Activated CD4-positive, CD25-positive, alpha-beta regulatory T cell treated with anti-CD3 and anti-CD28 coated beads, Interleukin-2, amount 50 U/mL, for 72 hours (primary cell): ENCODE measurements around the gene PKD1L1.
"Not testable (repeated sequence)": the region's sequence is repeated elsewhere in the genome, so short reads cannot be mapped to it uniquely, and the experiment has no call there.

ENCODE experiments used
- DNase-seq: peaks from one replicate; pipeline ENCODE4 v3.0.0; 2021

Gene PKD1L1

DNA sequence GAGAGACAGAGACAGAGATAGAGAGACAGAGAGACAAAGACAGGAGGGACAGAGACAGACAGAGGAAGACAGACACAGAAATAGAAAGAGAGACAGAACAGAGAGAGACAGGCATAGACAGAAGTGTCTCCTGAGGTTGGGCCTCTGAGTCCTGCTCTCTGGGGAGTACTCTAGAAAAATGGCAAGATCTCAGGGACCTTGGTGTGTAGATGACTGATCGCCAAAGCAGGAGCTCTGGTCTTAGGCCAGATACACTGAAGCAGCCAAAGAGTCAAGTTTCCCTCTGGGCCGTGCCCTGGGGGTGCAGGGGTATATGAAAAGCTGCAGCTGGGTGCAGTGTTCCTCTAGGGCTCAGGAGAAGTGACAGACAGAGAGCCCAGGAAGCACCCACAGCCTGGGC lies 189.7 kb downstream of the PKD1L1 start:
- DNase-seq, result no peak

DNA sequence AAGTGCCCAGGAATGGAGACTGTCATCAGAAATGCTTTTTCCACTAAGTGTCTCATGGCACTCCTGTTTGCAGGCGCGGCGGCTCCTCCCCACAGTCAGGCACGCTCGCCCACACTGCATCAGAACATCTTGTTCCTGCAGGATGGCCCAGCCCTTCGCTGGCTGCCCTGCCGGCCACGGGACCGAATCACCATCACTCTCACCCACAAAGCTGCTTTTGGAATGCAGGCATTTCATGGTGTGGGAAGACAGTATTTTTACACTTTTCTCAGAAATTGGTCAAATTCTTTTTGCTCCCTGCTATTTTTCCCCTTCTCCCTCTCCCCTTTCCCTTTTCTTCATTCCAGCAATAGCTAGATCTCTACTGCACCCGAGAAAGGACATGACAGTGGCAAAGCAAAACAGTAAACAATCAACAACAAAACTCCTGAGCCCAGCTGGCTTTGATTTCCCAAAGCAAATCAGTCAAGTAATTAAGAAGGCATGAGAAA lies 190.3 kb downstream of the PKD1L1 start:
- DNase-seq, result no peak

DNA sequence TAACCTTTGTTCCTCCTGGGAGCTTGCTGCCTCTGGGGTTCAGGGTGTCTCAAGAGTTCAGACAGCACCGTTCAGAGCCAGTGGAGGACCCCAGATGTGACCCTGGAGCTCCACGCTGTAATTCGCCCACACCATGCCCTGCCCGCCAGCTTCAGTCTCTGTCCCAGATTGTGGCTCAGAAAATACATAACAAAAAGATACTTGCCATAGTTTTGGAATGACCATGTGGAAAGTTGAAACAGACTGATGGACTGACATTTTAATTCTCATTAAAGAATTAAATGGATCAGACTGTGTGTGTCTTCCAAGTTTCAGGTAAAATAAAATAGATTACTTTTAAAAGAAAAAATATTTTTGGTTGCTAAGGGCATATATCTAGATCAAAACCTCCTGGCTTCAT lies 191.6 kb downstream of the PKD1L1 start:
- DNase-seq, result no peak

DNA sequence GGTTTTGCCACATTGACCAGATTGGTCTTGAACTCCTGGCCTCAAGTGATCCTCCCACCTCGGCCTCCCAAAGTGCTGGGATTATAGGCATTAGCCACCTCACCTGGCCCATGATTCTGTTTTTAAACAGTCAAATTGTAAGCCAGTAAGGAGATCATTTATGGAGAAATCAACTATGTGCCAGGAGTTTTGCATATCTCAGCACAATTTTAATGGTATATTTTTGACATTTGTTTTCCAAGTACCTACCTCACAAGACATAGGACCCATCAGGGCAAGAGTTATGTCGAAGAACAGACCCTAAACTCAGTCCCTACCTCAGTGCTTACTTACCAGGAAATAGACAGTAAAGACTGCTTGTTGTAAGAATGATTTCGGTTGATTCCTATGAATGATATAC lies 193.0 kb downstream of the PKD1L1 start:
- DNase-seq, result no peak

DNA sequence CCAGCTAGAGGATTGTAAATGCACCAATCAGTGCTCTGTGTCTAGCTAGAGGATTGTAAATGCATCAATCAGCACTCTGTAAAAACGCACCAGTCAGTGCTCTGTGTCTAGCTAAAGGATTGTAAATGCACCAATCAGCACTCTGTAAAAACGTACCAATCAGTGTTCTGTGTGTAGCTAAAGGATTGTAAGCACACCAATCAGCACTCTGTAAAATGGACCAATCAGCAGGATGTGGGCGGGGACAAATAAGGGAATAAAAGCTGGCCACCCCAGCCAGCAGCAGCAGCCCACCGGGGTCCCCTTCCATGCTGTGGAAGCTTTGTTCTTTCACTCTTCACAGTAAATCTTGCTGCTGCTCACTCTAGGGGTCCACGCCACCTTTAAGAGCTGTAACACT lies 196.5 kb downstream of the PKD1L1 start:
- DNase-seq, result not testable (repeated sequence)

DNA sequence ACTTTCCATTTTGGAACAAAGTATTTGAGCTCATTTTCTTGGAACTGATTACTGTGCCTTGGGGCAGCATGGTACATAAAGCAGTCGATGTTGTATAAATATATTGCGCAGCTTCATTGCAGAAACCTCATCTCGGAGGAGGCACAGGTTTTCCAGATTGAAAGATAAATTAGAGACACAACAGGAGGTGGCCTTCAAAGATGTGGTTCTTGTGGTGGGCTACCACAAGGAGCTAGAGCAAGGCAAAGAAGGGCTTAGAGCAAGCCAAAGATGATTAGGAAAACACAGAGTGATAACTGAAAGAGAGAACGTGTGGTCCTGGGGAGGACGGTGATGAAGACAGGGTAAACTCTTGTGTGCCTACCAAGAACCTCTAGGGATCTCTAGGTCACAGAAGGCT lies 197.2 kb downstream of the PKD1L1 start:
- DNase-seq, result no peak

DNA sequence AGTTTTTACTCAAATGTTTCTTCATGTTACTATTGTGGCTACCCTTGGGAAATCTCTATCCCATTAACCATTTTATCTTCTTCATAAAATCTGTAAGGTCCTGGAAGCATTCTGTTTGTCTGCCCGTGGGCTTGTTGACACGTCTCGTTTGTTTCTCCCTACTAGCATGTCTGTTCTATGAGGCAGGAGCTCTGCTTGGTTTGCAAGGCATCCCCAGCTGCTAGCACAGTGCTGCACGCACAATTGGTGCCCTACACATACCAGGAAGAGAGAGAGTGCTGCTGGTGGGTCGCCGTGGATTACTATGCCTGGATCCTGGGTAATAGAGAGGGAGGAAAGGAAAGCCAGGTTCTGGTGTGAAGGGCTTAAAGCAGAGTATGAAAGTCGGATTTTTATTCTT lies 200.2 kb downstream of the PKD1L1 start:
- DNase-seq, result no peak

DNA sequence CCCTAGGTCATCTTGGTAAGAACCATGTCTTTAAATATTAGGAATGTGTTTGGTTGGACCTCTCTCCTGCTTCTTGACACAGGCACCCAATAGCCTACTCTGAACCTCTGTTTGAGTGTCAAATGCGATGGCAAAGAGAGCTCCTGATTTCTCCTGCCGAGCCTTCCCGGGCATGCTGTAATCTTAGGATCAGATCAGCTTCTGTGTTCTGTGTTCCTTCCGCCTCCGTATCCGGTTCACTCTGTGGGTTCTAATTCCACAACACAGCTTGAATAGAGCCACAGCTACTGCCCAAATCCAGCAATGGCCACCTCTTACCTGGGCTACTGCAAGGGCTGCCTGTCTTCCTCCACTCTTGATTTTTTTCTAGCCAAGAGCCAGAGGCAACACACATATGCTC lies 201.1 kb downstream of the PKD1L1 start:
- DNase-seq, result no peak

DNA sequence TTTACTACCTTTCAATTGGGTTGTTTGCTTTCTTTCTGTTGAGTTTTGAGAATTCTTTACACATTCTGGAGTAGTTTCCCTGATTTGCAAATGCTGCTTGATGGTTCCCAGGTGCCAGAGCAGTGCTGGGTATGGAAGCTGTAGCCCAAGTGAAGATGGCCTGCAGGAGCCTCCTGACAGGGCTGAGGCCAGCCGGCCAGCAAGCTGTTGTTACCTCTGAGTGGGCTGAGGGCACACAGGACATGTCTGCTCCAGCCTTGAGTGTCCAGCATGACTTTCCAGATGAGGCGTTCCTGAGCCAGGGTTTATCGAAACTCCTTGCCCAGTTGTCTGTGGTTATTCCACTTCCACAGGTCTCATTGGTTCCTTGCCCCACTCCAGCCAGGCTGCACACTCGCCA lies 201.8 kb downstream of the PKD1L1 start:
- DNase-seq, result no peak

DNA sequence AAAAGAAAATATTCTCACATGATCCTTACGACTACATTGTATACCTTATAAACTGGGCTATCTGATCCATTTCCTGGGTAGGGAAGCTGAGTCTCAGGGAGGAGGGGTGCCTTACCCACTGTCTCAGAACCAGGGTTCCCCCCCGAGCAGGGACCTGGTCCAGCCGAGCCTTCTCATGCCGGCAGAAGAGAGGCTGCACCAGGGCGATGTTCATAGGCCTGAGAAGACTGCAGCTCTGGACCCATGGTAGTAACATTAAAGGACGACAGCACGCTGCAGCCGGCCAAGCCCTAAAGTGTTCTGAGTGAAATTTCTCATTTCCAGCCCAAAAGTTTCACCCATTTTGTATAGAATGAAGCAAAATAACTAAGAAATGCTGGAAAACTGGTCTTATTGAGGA lies 203.4 kb downstream of the PKD1L1 start:
- no peak for DNase-seq

DNA sequence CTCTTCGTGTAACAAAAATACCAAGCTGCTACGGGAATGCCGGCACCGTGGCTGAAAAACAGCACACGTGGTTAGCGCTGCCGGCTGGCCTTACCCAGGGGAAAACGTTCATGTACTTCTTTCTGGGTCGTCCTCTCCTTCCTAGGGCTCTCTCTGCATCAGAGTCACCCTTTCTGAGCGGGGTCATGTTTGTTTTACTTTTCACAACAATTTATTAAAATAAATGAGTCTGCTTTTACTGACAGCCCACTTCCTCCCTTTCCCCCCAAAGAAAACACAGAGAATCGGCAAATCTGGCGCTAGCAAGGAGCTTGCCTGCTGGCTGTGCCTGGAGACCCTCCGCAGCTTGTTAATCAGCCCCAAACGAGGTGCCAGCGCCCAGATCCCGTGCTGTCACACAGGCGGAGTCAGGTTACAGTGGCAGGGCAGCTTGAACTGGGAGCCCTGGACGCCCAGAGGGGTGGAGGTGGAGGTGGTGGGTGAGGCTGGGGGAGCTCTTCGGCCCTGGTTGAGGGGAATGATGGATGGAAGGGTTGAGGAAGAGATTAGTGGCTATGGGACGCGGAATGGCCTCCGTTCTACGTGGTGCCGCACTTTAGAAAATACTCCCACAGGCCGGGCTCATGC lies 204.2 kb downstream of the PKD1L1 start:
- no peak for DNase-seq

DNA sequence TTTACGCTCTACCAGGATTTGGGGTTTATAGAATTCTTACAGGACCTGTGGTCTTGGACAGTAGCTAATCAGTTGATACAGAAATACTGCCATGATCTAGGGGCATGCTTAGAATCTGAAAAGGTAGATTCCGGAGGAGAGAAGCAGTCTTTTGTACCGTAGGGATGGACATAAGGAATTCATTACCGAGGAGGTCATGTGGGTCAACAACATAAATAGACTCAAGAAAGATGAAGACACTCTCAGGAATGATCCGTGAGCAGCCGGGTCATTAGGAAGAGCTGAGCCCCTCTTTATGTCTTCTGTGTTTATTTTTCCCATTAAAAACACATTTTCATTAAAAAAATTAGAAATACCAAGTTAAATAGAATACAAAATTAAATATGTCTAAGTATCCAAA lies 206.3 kb downstream of the PKD1L1 start:
- DNase-seq, result no peak

DNA sequence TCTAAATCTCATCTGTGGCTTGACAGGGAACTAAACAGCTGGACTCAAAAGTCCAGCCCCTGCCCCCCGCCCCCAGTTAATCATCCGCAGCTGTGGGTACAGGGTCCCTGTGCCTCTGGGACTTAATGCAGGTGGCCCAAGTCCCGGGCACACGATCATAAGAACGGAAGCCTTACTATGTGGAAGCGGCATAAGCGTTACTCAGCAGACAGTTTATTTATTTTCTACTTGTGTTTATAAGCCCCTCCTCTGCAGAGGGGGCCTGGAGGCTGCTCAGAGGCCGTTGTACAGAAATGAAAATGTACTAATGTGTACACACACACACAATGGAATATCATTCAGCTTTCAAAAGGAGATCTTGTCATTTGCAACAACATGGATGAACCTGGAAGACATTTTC lies 208.4 kb downstream of the PKD1L1 start:
- no peak for DNase-seq

DNA sequence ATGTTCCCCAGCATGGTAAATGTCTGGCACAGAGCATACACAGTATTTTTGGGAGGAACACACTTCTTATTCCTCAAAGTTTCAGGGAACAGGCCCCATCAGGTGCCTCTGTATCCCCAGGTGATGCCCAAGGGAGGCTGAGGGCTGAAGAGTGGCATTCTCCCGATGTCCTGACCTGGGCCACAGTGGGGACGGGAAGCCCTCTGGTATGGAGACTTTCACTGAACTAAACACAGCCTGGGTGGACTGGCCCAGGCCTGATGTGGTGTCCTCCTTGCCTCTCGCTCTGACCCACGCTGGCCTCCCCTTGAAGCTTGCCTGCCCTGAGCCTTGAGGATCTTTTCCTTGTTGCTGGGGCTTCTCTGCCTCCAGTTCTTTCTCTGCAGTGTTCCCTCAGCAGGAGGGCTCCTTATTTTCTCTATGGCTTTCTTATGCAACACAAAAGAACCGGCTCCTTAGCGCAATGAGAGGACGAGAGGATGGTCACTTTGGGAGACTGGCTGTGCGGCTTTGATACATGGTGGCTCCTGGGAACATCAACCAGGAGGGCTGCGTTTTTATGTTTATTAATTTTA lies 208.9 kb downstream of the PKD1L1 start:
- no peak for DNase-seq

DNA sequence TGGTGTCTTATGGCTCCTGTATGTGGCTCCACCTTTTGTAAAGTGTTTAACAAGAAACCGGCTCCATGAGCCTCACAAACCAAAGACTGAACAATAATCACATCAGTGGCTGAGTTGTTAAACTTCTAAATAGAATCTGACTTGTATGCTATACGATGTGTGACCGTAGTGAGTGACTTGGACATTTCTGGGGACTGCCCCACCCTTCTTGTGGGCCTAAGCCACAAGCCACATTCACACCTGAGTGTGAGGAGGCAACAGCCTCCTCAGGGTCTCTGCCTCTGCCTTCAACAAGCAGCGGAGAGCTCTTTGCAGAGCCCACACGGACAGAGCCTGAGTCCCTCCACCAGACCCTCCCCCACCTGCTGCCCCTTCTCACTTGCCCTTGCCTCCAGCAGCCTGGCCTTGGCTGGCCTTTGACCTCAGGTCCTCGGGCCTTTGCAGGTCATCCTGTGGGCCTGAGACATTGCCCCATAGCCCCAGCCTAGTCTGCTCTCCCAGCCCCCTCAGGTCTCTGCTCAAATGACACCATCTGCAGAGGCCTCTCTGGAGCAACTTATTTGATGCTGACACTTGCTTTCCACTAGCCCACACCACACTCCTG lies 209.6 kb downstream of the PKD1L1 start:
- no peak for DNase-seq

DNA sequence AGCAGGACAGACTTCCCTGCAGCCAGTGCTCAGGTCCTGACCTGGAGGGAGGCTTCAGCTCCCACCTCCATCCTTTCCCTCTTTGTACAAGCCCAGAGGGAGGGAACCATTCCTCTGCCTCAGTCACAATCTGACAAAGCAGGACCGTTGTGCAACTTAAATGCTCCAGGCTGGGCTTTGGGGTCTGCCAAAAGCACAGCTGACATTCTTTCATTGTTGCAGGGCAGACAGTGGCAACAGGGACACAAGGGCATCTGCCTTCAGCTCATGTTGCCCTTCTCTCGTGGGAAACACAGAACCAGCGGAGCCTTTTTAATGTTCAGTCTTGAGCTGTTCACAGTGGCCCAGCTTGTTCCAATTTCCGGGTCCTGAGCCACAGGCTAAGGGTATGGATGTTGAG lies 210.7 kb downstream of the PKD1L1 start:
- DNase-seq, result no peak

DNA sequence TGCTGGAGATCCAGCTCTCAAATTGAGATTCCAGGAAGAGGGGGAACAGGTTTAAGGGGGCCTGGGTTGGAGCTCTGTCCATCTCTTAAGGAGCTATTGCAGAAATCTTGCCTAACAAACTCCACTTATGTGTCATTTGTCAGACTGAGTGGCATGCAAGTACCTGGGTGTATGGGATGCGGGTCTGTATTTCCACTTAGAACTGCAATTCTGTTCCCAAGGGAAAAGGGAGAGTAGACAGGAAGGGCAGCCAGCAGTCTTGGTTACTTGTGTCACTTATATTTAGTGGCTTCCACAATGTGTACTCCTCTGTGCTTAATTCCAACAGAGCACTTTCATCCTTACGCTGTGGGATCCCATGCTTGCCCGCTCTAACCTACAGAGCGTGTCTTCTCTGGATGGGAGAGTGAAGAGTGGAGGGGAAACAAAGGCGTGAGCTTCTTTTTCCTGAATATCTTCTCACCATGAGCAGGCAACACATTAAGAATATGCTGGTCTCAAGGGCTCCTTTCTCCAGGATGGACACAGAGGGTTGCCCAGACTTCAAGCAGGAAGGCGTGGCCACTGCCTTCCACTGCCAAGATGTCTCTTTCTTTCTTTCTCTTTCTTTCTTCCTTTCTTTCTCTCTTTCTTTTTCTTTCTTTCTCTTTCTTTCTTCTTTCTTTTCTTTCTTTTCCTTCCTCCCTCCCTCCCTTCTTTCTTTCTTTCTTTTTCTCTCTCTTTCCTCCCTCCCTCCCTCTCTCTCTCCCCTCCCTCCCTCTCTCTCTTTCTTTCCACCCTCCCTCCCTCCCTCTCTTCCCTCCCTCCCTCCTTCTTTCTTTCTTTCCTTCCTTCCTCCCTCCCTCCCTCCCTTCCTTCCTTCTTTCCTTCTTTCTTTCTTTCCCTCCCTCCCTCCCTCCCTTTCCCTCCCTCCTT lies 212.6 kb downstream of the PKD1L1 start:
- DNase-seq, result no peak

DNA sequence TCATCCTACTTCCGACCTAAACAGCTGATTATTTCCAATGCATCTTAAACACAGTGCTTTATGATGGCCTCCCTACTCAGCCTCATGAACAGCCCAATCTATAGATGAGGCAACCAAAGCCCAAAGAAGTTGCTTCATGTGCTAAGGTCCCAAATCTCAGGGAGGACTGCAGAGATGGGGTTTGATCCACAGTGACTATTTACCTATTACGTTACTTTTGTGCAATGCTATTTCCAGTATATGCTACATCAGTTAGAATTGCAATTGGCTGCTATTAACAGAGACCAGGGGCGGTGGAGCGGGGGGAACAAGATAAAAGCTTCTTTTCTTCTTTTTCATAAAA lies 213.3 kb downstream of the PKD1L1 start:
- no peak for DNase-seq

DNA sequence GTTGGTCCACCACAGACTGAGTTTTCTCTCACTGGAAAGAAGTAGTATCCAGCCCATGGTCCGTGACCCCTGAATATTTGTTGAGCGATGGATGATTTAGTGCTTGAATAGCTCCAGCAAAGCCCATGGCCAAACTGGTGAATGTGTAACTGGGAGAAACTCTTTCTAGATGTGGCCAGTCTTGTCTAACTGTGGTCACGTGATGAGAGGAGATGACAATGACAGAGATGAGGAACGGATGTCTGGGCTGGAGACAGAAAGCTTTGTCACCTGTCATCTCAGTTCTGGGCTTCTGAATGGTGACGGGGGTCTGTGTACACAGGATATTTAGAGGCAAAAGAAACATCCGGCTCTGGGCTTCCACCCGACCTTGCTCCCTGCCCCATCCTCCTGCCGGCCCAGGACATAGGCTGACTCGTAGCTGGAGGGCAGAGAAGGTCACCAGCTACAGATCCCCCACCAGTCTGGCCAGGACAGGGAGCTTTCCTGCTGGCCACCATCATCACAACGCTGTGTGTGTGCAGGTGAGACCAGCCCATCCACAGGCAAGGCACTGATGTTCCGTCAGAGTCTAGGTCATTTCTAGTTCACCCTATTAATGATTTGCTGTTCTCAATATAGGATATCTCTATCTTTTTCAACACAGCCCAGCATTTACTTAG lies 213.8 kb downstream of the PKD1L1 start:
- DNase-seq, result no peak

DNA sequence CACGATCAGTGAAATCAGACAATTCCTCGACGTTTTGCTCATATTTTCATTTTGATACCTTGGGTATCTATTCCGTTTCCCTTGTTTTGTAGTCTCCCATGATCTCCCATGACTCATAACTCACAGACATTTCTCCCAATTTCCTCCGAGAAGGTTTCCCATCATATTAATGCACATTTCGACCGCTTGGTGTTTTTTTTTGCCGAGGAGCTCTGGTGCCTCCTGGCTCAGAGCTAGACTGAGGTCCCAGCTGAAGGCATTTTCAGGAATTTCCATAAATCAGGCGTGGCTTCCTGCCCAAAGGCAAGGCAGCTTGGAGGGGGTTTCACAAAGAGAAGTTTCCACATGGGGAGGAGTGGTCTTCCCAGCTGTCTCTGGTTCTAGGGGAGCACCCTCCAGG lies 218.1 kb downstream of the PKD1L1 start:
- DNase-seq, result no peak

DNA sequence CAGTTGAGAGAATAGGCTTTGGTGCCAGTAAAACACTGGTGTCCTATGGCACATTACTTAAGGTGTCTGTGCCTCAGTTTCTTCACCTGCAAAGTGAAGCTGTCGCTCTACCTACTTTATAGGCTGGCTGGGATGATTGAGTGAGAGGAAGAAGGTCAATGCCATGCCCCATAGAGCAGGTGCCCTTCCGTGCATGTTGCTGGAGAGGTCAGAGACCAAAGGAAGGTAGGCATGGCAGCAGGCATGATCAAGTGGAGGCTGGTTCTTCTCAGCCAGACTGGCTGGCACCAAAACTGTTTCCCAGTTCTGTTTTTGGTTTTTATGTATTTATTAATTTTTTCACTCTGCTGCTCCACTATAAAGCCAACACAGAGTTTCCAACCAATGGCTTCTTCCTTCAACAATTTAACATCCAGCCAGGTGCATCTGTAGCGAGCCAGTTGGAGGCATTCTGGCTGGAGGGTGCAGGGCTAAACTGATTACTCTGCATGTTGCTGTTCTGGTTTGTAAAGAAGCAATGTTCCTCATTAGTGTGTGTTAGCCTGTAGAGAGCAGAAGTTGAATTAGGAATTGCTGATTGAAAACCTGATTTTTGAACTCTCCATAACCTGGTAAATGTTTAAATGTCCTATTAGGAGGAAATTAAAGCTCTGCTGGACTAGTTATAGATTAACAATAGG lies 222.1 kb downstream of the PKD1L1 start:
- DNase-seq, result no peak

DNA sequence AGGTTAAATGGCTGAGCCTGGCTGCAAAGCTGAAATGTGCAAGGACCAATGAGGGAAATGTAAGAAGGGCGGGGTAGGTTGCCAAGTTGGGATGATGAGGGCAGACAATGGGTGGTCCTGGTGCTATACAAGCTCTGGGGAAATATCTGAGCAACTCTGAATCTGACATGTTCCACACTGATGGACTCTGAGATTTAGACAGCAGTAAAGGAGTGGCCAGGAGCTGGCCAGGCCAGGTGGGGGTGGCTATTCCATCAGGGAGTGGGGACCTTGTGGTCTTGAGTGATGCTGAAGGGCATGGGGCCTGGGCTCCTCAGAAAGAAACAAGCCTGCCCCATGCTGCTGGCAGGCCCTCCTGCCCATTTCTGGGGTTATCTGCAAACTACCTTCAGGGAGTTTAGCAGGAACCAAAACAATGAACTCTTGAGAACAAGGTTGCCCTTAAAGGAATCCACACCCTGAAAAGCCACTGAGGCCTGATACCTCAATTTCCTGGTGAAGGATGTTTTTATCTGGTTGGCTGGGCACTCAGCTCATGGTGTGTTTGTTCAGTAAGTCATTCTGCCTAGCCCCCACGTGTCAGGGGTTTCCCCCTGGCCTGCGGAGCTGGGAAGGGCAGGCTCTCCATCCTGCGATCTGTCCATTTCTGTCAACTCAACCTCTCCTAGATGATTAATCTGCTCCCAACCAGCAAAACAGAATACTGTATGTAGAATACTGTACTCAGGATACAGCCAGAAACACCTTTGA lies 223.1 kb downstream of the PKD1L1 start:
- no peak for DNase-seq
